BLaER1 treated with 17β-estradiol and CSF1 and Interleukin-3, amounts not matched to agents 10 nM and 100 nM (cell line): ENCODE measurements around the gene NRIP2.

Experiments used
- H3K27ac ChIP-seq, 11 experiments: shearing (Covaris generic); formaldehyde crosslinking; 2 replicates each; pipeline ENCODE4 v1.8.1; 2022
- H3K27me3 ChIP-seq, 11 experiments: shearing (Covaris generic); formaldehyde crosslinking; 2 replicates each; pipeline ENCODE4 v1.8.1; 2022
- H3K36me3 ChIP-seq, 11 experiments: shearing (Covaris generic); formaldehyde crosslinking; 2 replicates each; pipeline ENCODE4 v1.8.1; 2022
- H3K4me1 ChIP-seq, 10 experiments: shearing (Covaris generic); formaldehyde crosslinking; 2 replicates each; pipeline ENCODE4 v1.8.1; 2022
- H3K4me2 ChIP-seq, 11 experiments: shearing (Covaris generic); formaldehyde crosslinking; 2 replicates each; pipeline ENCODE4 v1.8.1; 2022
- H3K4me3 ChIP-seq, 10 experiments: shearing (Covaris generic); formaldehyde crosslinking; 2 replicates each; pipeline ENCODE4 v1.8.1; 2022
- H3K9ac ChIP-seq, 11 experiments: shearing (Covaris generic); formaldehyde crosslinking; 2 replicates each; pipeline ENCODE4 v1.8.1; 2022
- H3K9me3 ChIP-seq, 11 experiments: shearing (Covaris generic); formaldehyde crosslinking; replicated peaks in 1 of 11; 2 replicates each; pipeline ENCODE4 v1.8.1; 2022
- H4K20me1 ChIP-seq, 11 experiments: shearing (Covaris generic); formaldehyde crosslinking; 2 replicates each; pipeline ENCODE4 v1.8.1; 2022
- Cebpa-rat ChIP-seq, 11 experiments: shearing (Covaris generic); IDR thresholded peaks; 2 replicates each; pipeline ENCODE4 v1.8.1; 2022

The NRIP2 gene

DNA sequence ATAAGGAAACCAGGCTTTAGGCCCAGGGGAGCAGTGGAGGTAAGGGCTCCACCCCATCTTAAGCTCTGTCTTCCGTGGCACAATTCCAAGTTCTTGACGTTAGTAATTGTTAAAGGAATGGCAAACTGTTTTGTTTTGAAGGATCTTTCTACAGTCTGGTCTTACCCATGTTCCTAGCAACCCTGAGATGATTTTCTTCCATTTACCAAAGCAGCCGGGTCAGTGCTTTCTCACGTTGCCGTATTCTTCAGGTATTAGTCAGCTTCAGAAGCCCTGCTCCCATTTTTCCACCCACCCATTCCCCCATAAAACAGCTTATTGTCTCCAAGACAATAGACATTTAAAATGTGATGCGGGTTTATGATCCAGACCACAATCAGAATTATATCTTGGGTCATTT is 10.3 kb downstream of the NRIP2 start:
- no peak overlapping the region for H3K4me3 ChIP-seq
- peaks cover 0 to 26% (median 0%) of the 10 kb centered on the region in 11 experiments; a peak in 4 of 22 replicates for H4K20me1 ChIP-seq
- H3K4me2 ChIP-seq, result no peak overlapping the region
- no peaks in the 10 kb centered on the region for H3K4me1 ChIP-seq
- H3K36me3 ChIP-seq, result peaks cover 93 to 99% (median 97%) of the 10 kb centered on the region in 11 experiments
- no peak overlapping the region for H3K27ac ChIP-seq
- no peak overlapping the region for H3K9ac ChIP-seq
- H3K27me3 ChIP-seq, result no peaks in the 10 kb centered on the region
- TF ChIP-seq Cebpa-rat (IDR thresholded peaks at IDR 0.05), result no peak
- H3K9me3 ChIP-seq, result no peaks in the 10 kb centered on the region

GRCh38 chr12:2823483-2823882 is 11.4 kb downstream of the NRIP2 start:
- no peak overlapping the region for H3K4me3 ChIP-seq
- TF ChIP-seq Cebpa-rat (IDR thresholded peaks at IDR 0.05), result no peak
- H3K9ac ChIP-seq, result no peak overlapping the region
- H3K27ac ChIP-seq, result no peak overlapping the region
- no peaks in the 10 kb centered on the region for H3K27me3 ChIP-seq
- no peak overlapping the region for H3K4me2 ChIP-seq
- H3K9me3 ChIP-seq, result no peaks in the 10 kb centered on the region
- H4K20me1 ChIP-seq, result peaks cover 0 to 26% (median 0%) of the 10 kb centered on the region in 11 experiments; a peak in 4 of 22 replicates
- H3K4me1 ChIP-seq, result no peaks in the 10 kb centered on the region
- H3K36me3 ChIP-seq, result peaks cover 93 to 99% (median 96%) of the 10 kb centered on the region in 11 experiments

GRCh38 chr12:2820432-2820831 is 14.4 kb downstream of the NRIP2 start:
- Histone ChIP-seq H3K27me3 (no peaks in the 10 kb centered on the region), H3K9ac (no peak overlapping the region), H3K27ac (no peak overlapping the region), H4K20me1 (peaks cover 0 to 47% (median 13%) of the 10 kb centered on the region in 11 experiments; a peak in 12 of 22 replicates), H3K4me2 (no peak overlapping the region), H3K4me1 (0 out of 20 replicates have a peak, but pooled peaks cover 0 to under 1% (median 0%) of the 10 kb centered on the region in 10 experiments), H3K9me3 (no peaks in the 10 kb centered on the region), H3K36me3 (peaks cover 83 to 98% (median 92%) of the 10 kb centered on the region in 11 experiments), H3K4me3 (no peak overlapping the region)
- TF ChIP-seq Cebpa-rat (IDR thresholded peaks at IDR 0.05), result no peak

- no peaks in the 10 kb centered on the region for H3K9me3 ChIP-seq
These were observed 15.0 kb downstream of the NRIP2 start for GRCh38 chr12:2819810-2820209.

GRCh38 chr12:2813214-2814185 is 21.3 kb downstream of the NRIP2 start:
- Histone ChIP-seq H3K27ac (peak overlapping the region; percentile 78 to 94 (median 89)), H3K4me1 (peaks cover 13 to 23% (median 16%) of the 10 kb centered on the region in 10 experiments; a peak in 19 of 20 replicates), H3K36me3 (peaks cover 19 to 43% (median 33%) of the 10 kb centered on the region in 11 experiments), H4K20me1 (peaks cover 0 to 40% (median 22%) of the 10 kb centered on the region in 11 experiments; a peak in 13 of 22 replicates), H3K27me3 (no peaks in the 10 kb centered on the region), H3K4me3 (peak overlapping the region; percentile 69 to 88 (median 80)), H3K9ac (peak overlapping the region; percentile 81 to 93 (median 86)), H3K4me2 (peak overlapping the region; percentile 88 to 98 (median 91)), H3K9me3 (no peaks in the 10 kb centered on the region)
- no peak for TF ChIP-seq Cebpa-rat (IDR thresholded peaks at IDR 0.05)

More at GRCh38 chr12:2819810-2820209, 15.0 kb downstream of the NRIP2 start:
- Histone ChIP-seq H3K27ac (no peak overlapping the region), H3K36me3 (peaks cover 80 to 98% (median 92%) of the 10 kb centered on the region in 11 experiments), H3K9ac (0 out of 22 replicates have a peak overlapping the region, but pooled peaks of 1 of the 11 experiments have one; percentile 5), H4K20me1 (peaks cover 0 to 52% (median 16%) of the 10 kb centered on the region in 11 experiments; a peak in 11 of 22 replicates), H3K4me3 (no peak overlapping the region), H3K4me2 (no peak overlapping the region), H3K4me1 (0 out of 20 replicates have a peak, but pooled peaks cover 0 to 6% (median 0%) of the 10 kb centered on the region in 10 experiments), H3K27me3 (no peaks in the 10 kb centered on the region)
- no peak for TF ChIP-seq Cebpa-rat (IDR thresholded peaks at IDR 0.05)

- peak within 1 kb of the TSS; percentile 88 to 98 (median 91) for H3K4me2 ChIP-seq
- peaks cover 0 to 35% (median 22%) of the 10 kb centered on the region in 11 experiments; a peak in 13 of 22 replicates for H4K20me1 ChIP-seq
- H3K27me3 ChIP-seq, result no peaks in the 10 kb centered on the region
- peaks cover 10 to 35% (median 24%) of the 10 kb centered on the region in 11 experiments for H3K36me3 ChIP-seq
- TF ChIP-seq Cebpa-rat (IDR thresholded peaks at IDR 0.05), result no peak
- no peaks in the 10 kb centered on the region for H3K9me3 ChIP-seq
- peak within 1 kb of the TSS; percentile 69 to 88 (median 80) for H3K4me3 ChIP-seq
- H3K27ac ChIP-seq, result peak within 1 kb of the TSS; percentile 78 to 94 (median 89)
- peak within 1 kb of the TSS; percentile 81 to 93 (median 86) for H3K9ac ChIP-seq
- H3K4me1 ChIP-seq, result peaks cover 13 to 23% (median 16%) of the 10 kb centered on the region in 10 experiments; a peak in 19 of 20 replicates
These were observed 22.3 kb downstream of the NRIP2 start, which contains the start of gene ITFG2 for GRCh38 chr12:2812290-2813213. ITFG2 (plus strand) TSS chr12:2812668; CDS start chr12:2812761, 93 bp downstream.

DNA sequence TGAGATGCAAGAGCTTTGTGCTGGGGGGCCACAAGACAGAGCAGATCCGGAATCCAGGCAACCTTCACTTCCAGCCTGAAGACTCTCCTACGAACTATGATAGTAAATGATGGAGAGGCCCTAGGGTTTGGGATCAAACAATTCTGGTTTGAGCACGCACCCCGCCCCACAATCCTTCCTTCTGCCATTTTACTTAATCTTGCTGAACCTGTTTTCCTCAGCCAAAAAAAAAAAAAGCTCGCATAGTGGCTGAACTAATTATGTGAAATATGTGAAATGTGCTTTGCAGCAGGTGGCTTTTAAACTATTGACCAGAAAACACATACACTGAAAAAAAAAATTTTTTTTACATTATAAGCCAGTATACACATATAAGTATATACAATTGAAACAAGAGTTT is 23.0 kb downstream of the NRIP2 start:
- TF ChIP-seq Cebpa-rat (IDR thresholded peaks at IDR 0.05), result no peak
- H3K9me3 ChIP-seq, result no peaks in the 10 kb centered on the region
- H3K4me2 ChIP-seq, result peak overlapping the region; percentile 35 to 98 (median 73)

GRCh38 chr12:2806700-2807099 is 28.1 kb downstream of the NRIP2 start:
- Histone ChIP-seq H4K20me1 (peaks cover 0 to 42% (median 12%) of the 10 kb centered on the region in 11 experiments; a peak in 11 of 22 replicates), H3K4me3 (no peak overlapping the region), H3K9me3 (no peaks in the 10 kb centered on the region), H3K27ac (no peak overlapping the region), H3K27me3 (no peaks in the 10 kb centered on the region), H3K4me1 (peaks cover 2 to 19% (median 11%) of the 10 kb centered on the region in 10 experiments), H3K9ac (no peak overlapping the region), H3K4me2 (no peak overlapping the region), H3K36me3 (peaks cover 35 to 55% (median 47%) of the 10 kb centered on the region in 11 experiments)
- TF ChIP-seq Cebpa-rat (IDR thresholded peaks at IDR 0.05), result no peak

More for the DNA sequence above, 23.0 kb downstream of the NRIP2 start:
- Histone ChIP-seq H3K9ac (peak overlapping the region in 8 of 11 experiments; percentile 5 to 93 (median 88); a peak in 11 of 22 replicates), H3K36me3 (peaks cover 3 to 30% (median 17%) of the 10 kb centered on the region in 11 experiments; a peak in 20 of 22 replicates), H4K20me1 (peaks cover 0 to 30% (median 19%) of the 10 kb centered on the region in 11 experiments; a peak in 13 of 22 replicates), H3K27ac (peak overlapping the region in 9 of 11 experiments; percentile 78 to 94 (median 89); a peak in 17 of 22 replicates), H3K4me1 (peaks cover 13 to 23% (median 16%) of the 10 kb centered on the region in 10 experiments; a peak in 19 of 20 replicates), H3K4me3 (peak overlapping the region; percentile 69 to 88 (median 80); a peak in 15 of 20 replicates), H3K27me3 (no peaks in the 10 kb centered on the region)
